GM12875 (cell line): Measurements from ENCODE around the gene ATG16L2.

Source experiments
- H3K4me3 ChIP-seq: one replicate; pipeline ENCODE4 v1.5.1; 2011; ENCODE audit warnings: low read depth, low read length, control low read depth
- TF ChIP-seq, protein P1 (sequence below): IDR thresholded peaks from 2 replicates; pipeline ENCODE4 v1.5.1; 2011; ENCODE audit warnings: low read depth, mild to moderate bottlenecking, control low read depth, inconsistent platforms, low read length, moderate library complexity, borderline replicate concordance; ENCODE audit not compliant: insufficient read depth

The ATG16L2 gene

GRCh38 chr11:72776117-72776843 lies 37.9 kb upstream of the ATG16L2 start:
- TF ChIP-seq, protein P1, sequence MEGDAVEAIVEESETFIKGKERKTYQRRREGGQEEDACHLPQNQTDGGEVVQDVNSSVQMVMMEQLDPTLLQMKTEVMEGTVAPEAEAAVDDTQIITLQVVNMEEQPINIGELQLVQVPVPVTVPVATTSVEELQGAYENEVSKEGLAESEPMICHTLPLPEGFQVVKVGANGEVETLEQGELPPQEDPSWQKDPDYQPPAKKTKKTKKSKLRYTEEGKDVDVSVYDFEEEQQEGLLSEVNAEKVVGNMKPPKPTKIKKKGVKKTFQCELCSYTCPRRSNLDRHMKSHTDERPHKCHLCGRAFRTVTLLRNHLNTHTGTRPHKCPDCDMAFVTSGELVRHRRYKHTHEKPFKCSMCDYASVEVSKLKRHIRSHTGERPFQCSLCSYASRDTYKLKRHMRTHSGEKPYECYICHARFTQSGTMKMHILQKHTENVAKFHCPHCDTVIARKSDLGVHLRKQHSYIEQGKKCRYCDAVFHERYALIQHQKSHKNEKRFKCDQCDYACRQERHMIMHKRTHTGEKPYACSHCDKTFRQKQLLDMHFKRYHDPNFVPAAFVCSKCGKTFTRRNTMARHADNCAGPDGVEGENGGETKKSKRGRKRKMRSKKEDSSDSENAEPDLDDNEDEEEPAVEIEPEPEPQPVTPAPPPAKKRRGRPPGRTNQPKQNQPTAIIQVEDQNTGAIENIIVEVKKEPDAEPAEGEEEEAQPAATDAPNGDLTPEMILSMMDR: no peak

DNA sequence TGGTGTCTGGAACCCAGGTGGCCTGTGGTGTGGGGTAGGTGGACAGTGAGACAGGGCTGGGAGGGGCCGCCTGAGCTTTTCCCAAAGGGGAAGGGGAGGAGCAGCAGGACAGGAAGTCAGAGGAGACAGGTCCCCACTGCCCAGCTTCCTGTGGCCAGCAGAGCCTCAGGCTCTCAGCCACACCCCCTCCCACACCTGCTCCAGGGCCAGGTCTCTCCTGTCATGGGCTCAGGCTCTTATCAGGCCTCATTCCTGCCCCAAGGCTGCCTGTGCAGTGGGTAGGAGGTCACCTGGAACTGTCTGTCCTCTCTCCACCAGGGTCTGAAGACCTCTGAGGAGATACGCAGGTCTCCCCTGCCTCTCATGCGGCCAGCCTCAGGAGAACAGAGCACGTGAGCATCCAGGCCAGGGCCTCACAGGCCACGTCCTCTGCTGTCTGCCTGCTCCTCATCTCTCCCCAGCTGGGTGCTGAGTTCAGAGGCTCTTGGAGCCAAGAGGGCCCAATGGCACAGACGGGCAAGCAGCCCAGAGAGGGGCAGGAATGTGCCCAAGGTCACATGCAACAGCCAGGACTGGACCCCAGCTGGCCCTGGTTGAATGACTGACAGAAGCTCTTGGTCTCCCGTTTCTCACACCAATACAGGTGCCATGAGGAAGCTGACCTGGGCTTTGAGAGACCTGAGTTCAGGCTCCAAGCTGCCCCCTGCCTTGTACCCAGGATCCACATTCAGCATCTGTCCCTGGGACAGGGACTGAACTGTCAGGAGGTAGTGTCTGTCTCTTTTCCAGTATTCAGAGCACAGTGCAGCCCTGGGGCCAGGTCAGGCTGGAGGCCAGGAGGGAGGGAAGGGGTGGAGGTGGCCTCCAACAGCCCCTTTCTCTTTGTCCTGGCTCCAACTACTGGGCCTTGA lies 37.1 kb upstream of the ATG16L2 start:
- H3K4me3 ChIP-seq: no peak overlapping the region
- TF ChIP-seq, protein P1: no peak

More at GRCh38 chr11:72776117-72776843, 37.9 kb upstream of the ATG16L2 start:
- H3K4me3 ChIP-seq: no peak overlapping the region

GRCh38 chr11:72777755-72778278 lies 36.4 kb upstream of the ATG16L2 start:
- H3K4me3 ChIP-seq: no peak overlapping the region
- TF ChIP-seq, protein P1: no peak

DNA sequence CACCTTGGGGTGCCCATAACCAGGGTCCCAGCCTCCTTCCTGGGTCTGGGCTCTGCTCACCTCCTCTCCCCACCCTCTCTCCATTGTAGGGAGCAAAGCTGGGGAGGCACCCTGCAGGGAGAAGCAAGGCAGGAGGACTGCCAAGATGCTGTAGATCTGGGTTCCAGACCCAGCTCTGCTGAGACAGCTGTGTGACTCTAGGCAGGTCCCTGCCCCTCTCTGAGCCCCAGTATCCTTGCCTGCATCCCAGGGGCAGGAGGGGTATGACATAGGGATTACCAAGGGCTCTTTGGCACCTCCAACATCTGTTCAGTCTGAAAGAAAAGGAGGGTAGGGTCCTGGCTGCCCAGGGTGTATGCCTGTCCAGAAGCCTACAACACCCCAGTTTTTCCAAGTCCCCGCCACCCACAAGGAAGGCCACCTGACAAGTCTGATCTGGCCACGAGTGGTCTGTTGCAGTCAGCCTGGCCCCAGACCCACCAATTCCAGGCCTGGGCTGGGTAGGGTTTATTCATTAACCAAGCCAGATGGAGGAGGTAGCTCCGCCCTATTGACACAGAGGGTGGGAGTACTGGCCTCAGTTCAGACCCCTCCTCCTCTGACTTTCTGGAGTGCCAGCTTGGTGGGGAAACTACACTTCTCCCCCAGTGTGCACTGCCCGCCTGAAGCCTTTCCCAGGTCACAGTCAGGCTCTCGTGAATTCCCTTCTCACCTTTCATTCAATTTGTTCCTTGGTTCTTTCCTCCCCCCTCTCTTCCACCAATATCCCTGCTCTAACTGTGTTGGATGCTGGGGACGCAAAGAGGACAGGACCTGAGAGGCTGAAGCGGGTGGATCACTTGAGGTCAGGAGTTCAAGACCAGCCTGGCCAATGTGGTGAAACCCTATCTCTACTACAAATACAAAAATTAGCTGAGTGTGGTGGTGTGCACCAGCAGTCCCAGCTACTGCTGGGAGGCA lies 35.4 kb upstream of the ATG16L2 start:
- TF ChIP-seq, protein P1: no peak

GRCh38 chr11:72779495-72780128 lies 34.6 kb upstream of the ATG16L2 start:
- TF ChIP-seq, protein P1: no peak

More for the DNA sequence above, 35.4 kb upstream of the ATG16L2 start:
- H3K4me3 ChIP-seq: no peak overlapping the region

More at GRCh38 chr11:72779495-72780128, 34.6 kb upstream of the ATG16L2 start:
- no peak overlapping the region for H3K4me3 ChIP-seq
